ENCODE results near the gene CAND2. TPM values are rescaled to one million over a fixed set of nuclear protein-coding genes. Genes with fewer than 3 reads are reported as not detected.

The CAND2 gene
- total RNA-seq, 1 donor from 2014 or later: 2.6 TPM

- TF ChIP-seq CTCF (IDR thresholded peaks at IDR 0.05; ENCODE audit: insufficient read depth, low read length, poor library complexity, severe bottlenecking): no peak
- no peaks in the 10 kb centered on the region for H3K36me3 ChIP-seq (ENCODE audit: control insufficient read depth, insufficient read depth, low read length)
- DNase-seq (ENCODE audit: low read depth): no peak
- H3K4me3 ChIP-seq (ENCODE audit: low read depth, low read length): no peak overlapping the region
- H3K27me3 ChIP-seq (ENCODE audit: control insufficient read depth, insufficient read depth, low read length): peaks cover 6% of the 10 kb centered on the region
Measured at GRCh38 chr3:12884186-12884680, 87.8 kb downstream of the CAND2 start.

Other genes with a start within 250 kb of the CAND2 start
- gene MKRN2, start 239.6 kb upstream of the CAND2 start, total RNA-seq: 45.9 and 55.6 TPM in 2 replicates
- 55.8 and 56.9 TPM in 2 replicates for gene RAF1, start 132.6 kb upstream of the CAND2 start, total RNA-seq
- 5.3 and 7.9 TPM in 2 replicates for gene TMEM40, start 37.4 kb upstream of the CAND2 start, total RNA-seq
- gene RPL32, start 44.9 kb downstream of the CAND2 start, total RNA-seq: 1,891 and 3,423 TPM in 2 replicates